ENCODE data around the gene PTPRO.

The PTPRO gene

GRCh38 chr12:15329891-15330290 is 7.6 kb downstream of the PTPRO start:
- no peak overlapping the region for H3K27ac Mint-ChIP-seq
- no peaks in the 10 kb centered on the region for H3K36me3 Mint-ChIP-seq (ENCODE audit: low read depth)
- no peaks in the 10 kb centered on the region for H3K4me1 Mint-ChIP-seq (ENCODE audit: low read depth)
- H3K4me3 Mint-ChIP-seq = no peak overlapping the region
- peaks cover 35% of the 10 kb centered on the region for H3K27me3 Mint-ChIP-seq
- no peaks in the 10 kb centered on the region for H3K9me3 Mint-ChIP-seq

GRCh38 chr12:15334225-15334624 is 11.9 kb downstream of the PTPRO start:
- H3K4me3 Mint-ChIP-seq = no peak overlapping the region
- H3K27me3 Mint-ChIP-seq = peaks cover 26% of the 10 kb centered on the region
- no peaks in the 10 kb centered on the region for H3K4me1 Mint-ChIP-seq (ENCODE audit: low read depth)
- no peaks in the 10 kb centered on the region for H3K9me3 Mint-ChIP-seq
- H3K36me3 Mint-ChIP-seq (ENCODE audit: low read depth) = no peaks in the 10 kb centered on the region
- H3K27ac Mint-ChIP-seq = no peak overlapping the region

- Mint-ChIP-seq H3K4me1 (ENCODE audit: low read depth) (no peaks in the 10 kb centered on the region), H3K27me3 (peaks cover 27% of the 10 kb centered on the region), H3K27ac (no peak overlapping the region), H3K36me3 (ENCODE audit: low read depth) (no peaks in the 10 kb centered on the region), H3K4me3 (no peak overlapping the region), H3K9me3 (no peaks in the 10 kb centered on the region)
These were observed 13.7 kb downstream of the PTPRO start for GRCh38 chr12:15335959-15336358.

- Mint-ChIP-seq H3K27ac (no peak overlapping the region), H3K4me3 (no peak overlapping the region), H3K9me3 (no peaks in the 10 kb centered on the region), H3K27me3 (peaks cover 27% of the 10 kb centered on the region), H3K36me3 (ENCODE audit: low read depth) (no peaks in the 10 kb centered on the region), H3K4me1 (ENCODE audit: low read depth) (no peaks in the 10 kb centered on the region)
These were observed 14.7 kb downstream of the PTPRO start for GRCh38 chr12:15336768-15337553.

GRCh38 chr12:15341371-15341770 is 19.1 kb downstream of the PTPRO start:
- Mint-ChIP-seq H3K27ac (no peak overlapping the region), H3K4me1 (ENCODE audit: low read depth) (no peaks in the 10 kb centered on the region), H3K36me3 (ENCODE audit: low read depth) (no peaks in the 10 kb centered on the region)

GRCh38 chr12:15344561-15344960 is 22.3 kb downstream of the PTPRO start:
- Mint-ChIP-seq H3K27me3 (peaks cover 24% of the 10 kb centered on the region), H3K9me3 (no peaks in the 10 kb centered on the region), H3K4me3 (no peak overlapping the region), H3K4me1 (ENCODE audit: low read depth) (no peaks in the 10 kb centered on the region), H3K27ac (no peak overlapping the region), H3K36me3 (ENCODE audit: low read depth) (no peaks in the 10 kb centered on the region)

More at GRCh38 chr12:15341371-15341770, 19.1 kb downstream of the PTPRO start:
- Mint-ChIP-seq H3K27me3 (peaks cover 24% of the 10 kb centered on the region), H3K9me3 (no peaks in the 10 kb centered on the region), H3K4me3 (no peak overlapping the region)

GRCh38 chr12:15346488-15346887 is 24.2 kb downstream of the PTPRO start:
- Mint-ChIP-seq H3K4me1 (ENCODE audit: low read depth) (no peaks in the 10 kb centered on the region), H3K36me3 (ENCODE audit: low read depth) (no peaks in the 10 kb centered on the region), H3K27me3 (peaks cover 21% of the 10 kb centered on the region), H3K27ac (no peak overlapping the region), H3K9me3 (no peaks in the 10 kb centered on the region), H3K4me3 (no peak overlapping the region)

- Mint-ChIP-seq H3K27me3 (peaks cover 13% of the 10 kb centered on the region), H3K36me3 (ENCODE audit: low read depth) (no peaks in the 10 kb centered on the region), H3K27ac (no peak overlapping the region), H3K9me3 (no peaks in the 10 kb centered on the region), H3K4me3 (no peak overlapping the region), H3K4me1 (ENCODE audit: low read depth) (no peaks in the 10 kb centered on the region)
These were observed 28.3 kb downstream of the PTPRO start for GRCh38 chr12:15350643-15351042.

- no peaks in the 10 kb centered on the region for H3K36me3 Mint-ChIP-seq (ENCODE audit: low read depth)
- peaks cover 3% of the 10 kb centered on the region for H3K27me3 Mint-ChIP-seq
- no peaks in the 10 kb centered on the region for H3K4me1 Mint-ChIP-seq (ENCODE audit: low read depth)
- H3K9me3 Mint-ChIP-seq = no peaks in the 10 kb centered on the region
- no peak overlapping the region for H3K4me3 Mint-ChIP-seq
- H3K27ac Mint-ChIP-seq = no peak overlapping the region
These were observed 33.5 kb downstream of the PTPRO start for GRCh38 chr12:15355766-15356165.

GRCh38 chr12:15356951-15357364 is 34.6 kb downstream of the PTPRO start:
- no peaks in the 10 kb centered on the region for H3K9me3 Mint-ChIP-seq

GRCh38 chr12:15364221-15365160 is 42.2 kb downstream of the PTPRO start:
- peaks cover 20% of the 10 kb centered on the region for H3K27me3 Mint-ChIP-seq
- H3K4me1 Mint-ChIP-seq (ENCODE audit: low read depth) = no peaks in the 10 kb centered on the region
- H3K36me3 Mint-ChIP-seq (ENCODE audit: low read depth) = no peaks in the 10 kb centered on the region
- no peak overlapping the region for H3K27ac Mint-ChIP-seq
- no peaks in the 10 kb centered on the region for H3K9me3 Mint-ChIP-seq
- H3K4me3 Mint-ChIP-seq = no peak overlapping the region

More at GRCh38 chr12:15356951-15357364, 34.6 kb downstream of the PTPRO start:
- H3K27me3 Mint-ChIP-seq = no peaks in the 10 kb centered on the region
- H3K27ac Mint-ChIP-seq = no peak overlapping the region
- H3K36me3 Mint-ChIP-seq (ENCODE audit: low read depth) = no peaks in the 10 kb centered on the region
- no peaks in the 10 kb centered on the region for H3K4me1 Mint-ChIP-seq (ENCODE audit: low read depth)
- H3K4me3 Mint-ChIP-seq = no peak overlapping the region

- H3K27ac Mint-ChIP-seq = no peak overlapping the region
- no peak overlapping the region for H3K4me3 Mint-ChIP-seq
These were observed 46.5 kb downstream of the PTPRO start for GRCh38 chr12:15368812-15369211.

GRCh38 chr12:15372352-15372751 is 50.0 kb downstream of the PTPRO start:
- H3K27ac Mint-ChIP-seq = no peak overlapping the region
- H3K36me3 Mint-ChIP-seq (ENCODE audit: low read depth) = no peaks in the 10 kb centered on the region
- peaks cover 22% of the 10 kb centered on the region for H3K27me3 Mint-ChIP-seq
- H3K4me1 Mint-ChIP-seq (ENCODE audit: low read depth) = no peaks in the 10 kb centered on the region
- no peak overlapping the region for H3K4me3 Mint-ChIP-seq
- peaks cover 7% of the 10 kb centered on the region for H3K9me3 Mint-ChIP-seq

More at GRCh38 chr12:15368812-15369211, 46.5 kb downstream of the PTPRO start:
- H3K36me3 Mint-ChIP-seq (ENCODE audit: low read depth) = no peaks in the 10 kb centered on the region
- no peaks in the 10 kb centered on the region for H3K4me1 Mint-ChIP-seq (ENCODE audit: low read depth)
- no peaks in the 10 kb centered on the region for H3K9me3 Mint-ChIP-seq
- H3K27me3 Mint-ChIP-seq = peaks cover 25% of the 10 kb centered on the region

GRCh38 chr12:15387772-15388171 is 65.5 kb downstream of the PTPRO start:
- no peak overlapping the region for H3K4me3 Mint-ChIP-seq
- no peaks in the 10 kb centered on the region for H3K4me1 Mint-ChIP-seq (ENCODE audit: low read depth)
- H3K27me3 Mint-ChIP-seq = peaks cover 5% of the 10 kb centered on the region
- H3K36me3 Mint-ChIP-seq (ENCODE audit: low read depth) = no peaks in the 10 kb centered on the region
- H3K9me3 Mint-ChIP-seq = no peaks in the 10 kb centered on the region
- H3K27ac Mint-ChIP-seq = no peak overlapping the region

- H3K27ac Mint-ChIP-seq = no peak overlapping the region
- H3K36me3 Mint-ChIP-seq (ENCODE audit: low read depth) = no peaks in the 10 kb centered on the region
- no peaks in the 10 kb centered on the region for H3K9me3 Mint-ChIP-seq
- peaks cover 5% of the 10 kb centered on the region for H3K27me3 Mint-ChIP-seq
- H3K4me3 Mint-ChIP-seq = no peak overlapping the region
- H3K4me1 Mint-ChIP-seq (ENCODE audit: low read depth) = no peaks in the 10 kb centered on the region
These were observed 67.3 kb downstream of the PTPRO start for GRCh38 chr12:15389561-15389960.
